Erythroblast (primary cell): Measurements from ENCODE around the gene IVD.
"Not testable (repeated sequence)": the region's sequence is repeated elsewhere in the genome, so short reads cannot be mapped to it uniquely, and the experiment has no call there.

Source experiments
- GATA1 ChIP-seq: IDR thresholded peaks from 2 replicates; pipeline ENCODE4 v1.6.1; 2011; ENCODE audit warnings: low read depth, mild to moderate bottlenecking, control low read depth, low read length, moderate library complexity
- POLR2A ChIP-seq: IDR thresholded peaks from 2 replicates; pipeline ENCODE4 v1.6.1; 2011; ENCODE audit warnings: mild to moderate bottlenecking, low read length

- TF ChIP-seq POLR2A, GATA1: not testable (repeated sequence)
Measured at GRCh38 chr15:40453941-40454340, 48.3 kb downstream of the IVD start.
